HG03460 (cell line): ENCODE results near the gene TFPT.
"Not testable (repeated sequence)": the region's sequence is repeated elsewhere in the genome, so short reads cannot be mapped to it uniquely, and the experiment has no call there.

Experiments
- ATAC-seq: cut with Tn5 transposase; IDR thresholded peaks from one replicate; pipeline ENCODE4 v1.9.1; 2021; ENCODE audit not compliant: unreplicated experiment

Gene TFPT

GRCh38 chr19:54124393-54124792, 8.9 kb upstream of the TFPT start:
- no peak for ATAC-seq

- ATAC-seq: no peak
Observed at GRCh38 chr19:54123682-54124081, 8.2 kb upstream of the TFPT start.

- ATAC-seq: no peak
Observed at GRCh38 chr19:54121259-54121658, 5.8 kb upstream of the TFPT start.

- ATAC-seq: no peak
Observed at GRCh38 chr19:54114340-54115108, 933 bp downstream of the TFPT start.

- no peak for ATAC-seq
Observed at GRCh38 chr19:54109651-54110050, 5.8 kb downstream of the TFPT start.

GRCh38 chr19:54108496-54108895, 7.0 kb downstream of the TFPT start:
- ATAC-seq: no peak

- ATAC-seq: no peak
Observed at GRCh38 chr19:54107876-54108490, 7.5 kb downstream of the TFPT start.

- ATAC-seq: no peak
Observed at GRCh38 chr19:54106716-54107115, 8.7 kb downstream of the TFPT start.

GRCh38 chr19:54105796-54106195, 9.7 kb downstream of the TFPT start:
- no peak for ATAC-seq

GRCh38 chr19:54104998-54105715, 10.3 kb downstream of the TFPT start:
- ATAC-seq: no peak

GRCh38 chr19:54102421-54103169, 12.9 kb downstream of the TFPT start, which contains the start of gene NDUFA3:
NDUFA3 (plus strand) TSS chr19:54102855; CDS start chr19:54102879, 24 bp downstream.
- peak; percentile 92 for ATAC-seq

GRCh38 chr19:54100561-54100960, 14.9 kb downstream of the TFPT start, which contains the start of gene OSCAR:
OSCAR (minus strand) TSS chr19:54100803; CDS start chr19:54100792, 11 bp downstream.
- no peak for ATAC-seq

GRCh38 chr19:54099903-54100255, 15.6 kb downstream of the TFPT start:
- ATAC-seq: not testable (repeated sequence)

GRCh38 chr19:54099190-54099902, 16.1 kb downstream of the TFPT start:
- no peak for ATAC-seq

GRCh38 chr19:54096617-54097106, 18.8 kb downstream of the TFPT start:
- ATAC-seq: no peak

- not testable (repeated sequence) for ATAC-seq
Observed at GRCh38 chr19:54095859-54096616, 19.4 kb downstream of the TFPT start.

- no peak for ATAC-seq
Observed at GRCh38 chr19:54095136-54095858, 20.2 kb downstream of the TFPT start.

GRCh38 chr19:54094426-54095000, 20.9 kb downstream of the TFPT start:
- ATAC-seq: no peak

GRCh38 chr19:54084410-54084809, 31.0 kb downstream of the TFPT start:
- no peak for ATAC-seq
